Measurements from ENCODE around the gene NACC2.

- TF ChIP-seq POLR2A (IDR thresholded peaks at IDR 0.05) (no peak), CTCF (IDR thresholded peaks at IDR 0.05) (no peak), POLR2AphosphoS5 (IDR thresholded peaks at IDR 0.05) (no peak), EP300 (IDR thresholded peaks at IDR 0.05) (no peak)
These were observed 32.2 kb downstream of the NACC2 start for GRCh38 chr9:136062657-136063439.
